Measurements from ENCODE around the gene EPHA3.

The EPHA3 gene

DNA sequence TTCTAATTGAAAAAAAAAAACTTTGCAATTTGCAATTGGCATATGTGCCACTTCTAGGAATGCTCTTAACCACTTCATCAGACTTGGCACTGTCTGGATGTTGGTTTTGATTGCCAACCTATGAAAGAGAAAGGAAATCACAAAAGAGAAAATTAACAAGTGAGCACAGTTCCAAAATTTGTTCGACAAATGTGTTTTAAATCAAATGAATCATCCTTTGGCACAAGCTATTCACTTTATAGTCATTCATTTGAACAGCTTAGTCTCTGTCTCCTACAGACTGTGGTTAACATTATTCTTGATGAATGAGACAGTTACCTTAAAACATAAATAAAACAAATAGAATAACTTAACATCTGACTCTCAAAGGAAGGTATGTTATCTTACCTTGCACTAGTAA is 265.0 kb downstream of the EPHA3 start:
- DNase-seq, result no peak

DNA sequence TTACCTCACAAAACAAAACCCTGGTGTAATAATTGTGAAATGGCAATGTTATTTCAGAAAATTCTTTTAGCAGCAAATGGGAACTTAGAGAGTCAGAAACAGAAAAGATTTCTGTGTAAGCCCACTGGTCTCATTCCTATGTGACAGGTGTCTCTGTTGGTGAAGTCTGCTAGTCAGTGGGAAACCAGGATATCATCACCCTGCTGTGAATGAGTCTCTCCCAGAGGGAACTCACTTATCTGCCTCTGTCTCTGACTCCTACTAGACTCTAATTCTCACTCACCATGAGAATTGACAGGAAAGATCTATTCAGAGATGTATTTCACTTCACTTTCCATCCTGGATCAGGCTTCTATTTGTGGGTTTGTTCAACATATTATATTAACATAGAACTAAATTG is 266.0 kb downstream of the EPHA3 start:
- no peak for DNase-seq

DNA sequence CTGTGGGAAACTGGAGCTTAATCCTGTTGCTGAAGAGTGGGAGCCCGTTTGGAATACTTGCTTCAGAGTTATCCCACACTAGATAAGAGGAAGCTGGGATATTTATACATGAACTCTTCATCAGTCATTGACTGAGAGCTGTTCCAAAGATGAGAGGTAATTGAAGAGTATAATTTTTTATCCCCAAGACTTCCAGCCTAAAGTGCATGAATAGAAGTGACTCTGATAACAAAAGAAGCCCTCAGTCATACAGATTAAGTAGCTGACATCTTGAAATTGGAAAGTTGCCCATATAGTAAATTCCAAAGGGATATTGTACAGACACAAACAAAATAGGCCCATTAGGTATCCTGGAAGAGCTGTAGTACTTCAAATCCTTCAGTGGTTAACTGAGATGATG is 268.0 kb downstream of the EPHA3 start:
- DNase-seq, result no peak

DNA sequence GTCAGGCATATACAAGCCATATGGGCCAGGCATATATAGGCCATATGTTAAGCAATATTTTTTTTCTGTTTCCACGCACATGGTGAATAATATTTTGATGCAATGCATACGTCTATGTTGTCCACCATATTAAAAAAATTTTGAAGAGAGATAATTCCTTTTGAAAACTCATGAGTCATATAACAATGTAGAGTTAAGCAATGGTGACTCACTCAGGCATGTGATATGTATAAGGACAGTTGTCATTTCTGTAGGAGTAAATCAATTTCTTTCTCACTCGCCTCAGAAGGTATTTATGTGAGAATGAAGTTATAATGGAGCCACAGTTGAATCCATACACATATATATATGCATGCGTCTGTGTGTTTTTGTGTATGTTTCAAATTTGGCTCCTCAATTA is 272.6 kb downstream of the EPHA3 start:
- DNase-seq, result no peak

DNA sequence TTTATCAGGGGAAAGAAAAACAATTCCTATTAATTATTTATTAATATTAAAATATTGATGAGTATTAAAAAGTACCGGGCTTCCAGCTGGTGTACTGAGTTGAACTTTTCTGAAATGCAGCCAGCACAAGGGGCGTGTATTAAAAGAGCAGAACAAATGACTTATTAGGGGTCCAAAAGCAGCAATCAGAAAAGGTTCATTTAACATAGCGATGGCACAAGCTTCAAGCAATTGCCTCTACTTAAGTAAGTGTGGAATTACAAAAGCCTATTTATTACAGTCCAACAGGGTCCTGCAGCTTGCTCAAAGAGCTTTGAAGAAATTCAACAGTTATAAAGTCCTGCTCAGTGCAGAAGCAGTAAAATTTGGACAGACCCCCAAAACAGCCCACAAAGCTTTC is 285.6 kb downstream of the EPHA3 start:
- DNase-seq, result no peak

DNA sequence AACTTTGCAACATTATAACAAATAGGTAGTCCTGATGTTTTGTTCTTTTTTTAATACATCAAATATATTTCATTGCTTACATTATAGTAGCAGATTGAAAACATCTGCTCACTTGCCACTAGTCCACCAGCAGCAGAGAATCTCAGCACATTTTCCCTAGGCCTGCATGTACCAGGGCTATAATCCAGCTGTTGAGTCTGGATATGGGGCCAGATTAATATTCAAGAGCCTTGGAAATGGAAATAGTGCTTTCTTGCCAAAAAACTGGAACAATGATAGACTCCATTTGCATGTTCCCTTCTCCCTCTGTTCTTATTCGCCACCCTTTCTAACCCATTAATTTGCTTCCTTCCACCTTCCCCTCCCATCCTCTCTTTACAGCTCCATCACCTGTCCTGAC is 288.0 kb downstream of the EPHA3 start:
- DNase-seq, result no peak

DNA sequence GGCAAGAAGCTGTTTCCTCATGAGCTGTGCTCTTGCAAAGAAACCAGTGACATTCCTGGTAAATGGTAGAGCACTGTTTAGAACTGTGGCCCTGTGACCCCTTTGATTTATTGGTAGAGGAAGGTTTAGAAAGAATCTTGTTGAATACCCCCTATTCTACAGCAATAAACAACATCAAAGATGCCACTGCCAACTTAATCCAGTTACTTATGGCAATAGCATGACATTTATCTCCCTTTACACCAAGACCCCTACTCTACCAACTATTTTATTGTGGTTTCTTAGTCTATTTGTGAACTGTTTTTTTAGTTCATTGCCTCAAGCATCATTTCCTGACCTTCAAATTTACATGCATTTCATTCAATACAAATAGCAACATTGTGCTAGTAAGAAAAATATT is 288.6 kb downstream of the EPHA3 start:
- no peak for DNase-seq

DNA sequence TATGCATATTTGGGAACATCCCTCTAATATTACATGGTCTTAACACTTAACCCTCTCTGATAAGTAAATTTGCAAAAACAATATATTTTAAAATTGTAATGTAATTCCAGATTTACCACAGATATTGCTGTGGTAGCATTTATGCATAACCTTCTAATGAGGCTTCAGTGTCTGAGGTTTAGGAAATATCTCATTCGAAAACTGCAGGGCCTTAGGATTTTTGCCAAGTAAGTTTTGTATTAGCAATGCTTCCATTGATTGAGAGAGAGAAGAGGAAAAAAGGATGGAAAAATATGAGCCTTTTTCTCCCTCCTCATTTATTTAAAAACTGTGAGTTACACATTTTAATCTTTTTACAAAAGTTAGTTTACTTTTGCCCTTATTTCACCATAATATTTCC is 294.6 kb downstream of the EPHA3 start:
- DNase-seq, result no peak

DNA sequence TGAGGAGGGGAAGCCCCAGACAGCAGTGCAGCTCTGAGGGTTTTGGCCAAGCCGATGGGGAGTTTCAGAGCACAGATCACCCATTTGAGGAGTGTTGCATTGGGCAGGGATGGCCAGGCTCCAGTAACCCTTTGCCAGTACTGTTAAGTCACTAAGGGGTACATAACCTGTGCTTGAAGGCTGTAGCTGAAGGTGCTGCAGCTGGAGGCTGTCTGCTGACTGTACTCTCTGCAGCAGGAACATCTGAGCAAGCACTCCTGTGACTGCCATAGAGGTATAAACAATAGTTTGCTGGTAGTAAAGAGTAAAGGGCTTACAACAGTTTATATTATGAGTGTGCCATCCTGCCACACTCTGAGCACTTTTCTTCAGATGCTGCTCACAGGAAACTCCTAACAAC is 297.8 kb downstream of the EPHA3 start:
- DNase-seq, result no peak

DNA sequence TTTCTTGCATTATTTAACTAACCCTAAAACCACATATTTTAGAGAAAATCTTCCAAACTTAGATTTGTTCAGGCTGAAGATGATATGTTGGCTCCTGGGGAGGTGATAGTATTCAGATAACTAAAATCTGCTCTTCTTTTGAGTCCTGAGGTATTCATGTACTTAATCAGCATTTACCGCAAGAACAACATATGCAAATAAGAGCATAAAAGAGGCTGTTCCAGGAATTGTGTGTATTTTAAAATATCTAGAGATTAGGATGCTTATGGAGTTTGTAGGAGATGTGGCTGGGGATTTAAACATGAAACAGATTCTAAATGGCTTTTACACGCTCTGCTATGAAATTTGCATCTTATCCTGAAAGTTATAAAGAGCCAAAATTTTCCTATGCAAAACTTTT is 298.2 kb downstream of the EPHA3 start:
- no peak for DNase-seq

DNA sequence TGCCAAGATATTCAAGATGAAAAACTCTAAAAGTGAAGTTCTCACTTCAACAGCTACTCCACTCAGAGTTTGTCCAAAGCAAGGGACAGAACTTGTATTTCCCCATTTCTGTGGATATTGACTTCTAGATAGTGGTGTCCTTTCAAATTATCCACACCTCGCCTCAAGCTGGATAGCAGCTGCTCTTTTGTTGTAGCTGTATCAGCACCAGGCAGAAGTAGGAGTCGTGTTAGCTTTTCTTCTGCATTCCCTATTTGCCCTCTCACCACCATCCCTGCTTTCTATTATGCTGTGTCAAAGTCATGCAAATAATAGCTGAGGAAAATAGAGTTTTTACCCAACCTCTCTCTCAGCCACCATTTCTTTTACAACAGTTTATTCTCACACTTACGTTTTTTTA is 303.8 kb downstream of the EPHA3 start:
- DNase-seq, result no peak

DNA sequence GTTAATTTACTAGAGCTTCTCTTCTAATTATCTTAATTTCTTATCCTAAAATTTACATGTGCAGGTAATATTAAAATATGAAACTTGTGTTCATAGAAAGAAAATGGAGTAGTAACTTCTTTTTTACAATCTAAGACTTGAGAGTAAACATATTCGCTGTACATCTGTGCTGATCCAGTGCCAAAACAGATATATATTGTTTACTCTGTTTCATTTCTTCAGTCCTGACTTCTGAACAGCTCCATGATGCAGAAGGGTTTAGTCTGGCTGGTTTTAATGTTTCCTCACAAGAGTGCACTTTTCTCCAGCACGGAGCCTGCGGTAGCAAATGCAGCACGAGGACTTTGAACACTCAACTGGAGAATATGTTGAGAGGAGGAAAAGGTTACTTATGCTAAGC is 306.8 kb downstream of the EPHA3 start:
- DNase-seq, result no peak

DNA sequence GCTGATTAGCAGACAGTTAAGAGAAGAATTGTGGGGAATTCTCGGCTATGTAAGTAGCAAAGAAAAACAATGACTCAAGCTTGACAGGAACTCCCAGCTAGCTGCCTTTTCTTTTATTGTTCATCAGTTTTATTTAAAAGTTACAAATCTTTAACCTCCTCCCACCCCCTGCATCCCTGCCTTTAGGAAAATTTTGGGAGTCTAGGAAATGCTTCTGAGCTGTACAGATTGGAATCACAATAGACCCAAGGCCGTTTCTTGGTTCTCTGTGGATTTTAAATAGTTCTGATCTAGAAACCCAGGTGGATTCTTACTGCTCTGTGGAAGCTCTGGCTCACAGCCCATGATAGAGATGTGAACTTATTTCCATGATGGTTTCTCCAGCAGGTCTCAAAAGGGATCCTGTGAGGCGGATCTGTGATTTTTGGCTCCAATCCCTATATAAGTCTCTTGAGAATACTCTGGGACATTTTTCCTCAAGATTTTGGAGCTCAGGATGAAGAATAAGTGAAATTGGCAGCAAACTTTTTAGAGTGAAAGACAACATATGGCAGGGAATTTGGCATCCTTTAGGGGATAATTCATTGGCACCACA is 312.3 kb downstream of the EPHA3 start:
- DNase-seq, result no peak

DNA sequence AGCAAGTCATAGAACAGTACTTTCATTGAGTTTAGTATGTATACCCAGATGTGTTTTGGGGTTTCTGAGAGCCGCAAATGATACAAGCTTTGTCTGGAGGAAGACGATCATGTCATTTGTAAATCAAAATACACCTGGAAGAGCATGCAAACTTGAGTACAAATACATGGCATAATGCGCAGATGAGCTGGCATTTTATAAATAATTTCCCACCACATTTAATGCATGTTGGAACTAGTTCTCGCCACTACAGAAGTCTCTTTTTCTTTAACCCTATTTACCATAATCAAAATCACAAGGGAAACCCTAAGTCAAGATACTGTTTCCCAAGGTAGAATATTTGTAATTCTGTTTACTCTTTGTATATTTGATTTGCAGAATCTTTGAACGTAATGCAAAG is 318.6 kb downstream of the EPHA3 start:
- DNase-seq, result no peak

DNA sequence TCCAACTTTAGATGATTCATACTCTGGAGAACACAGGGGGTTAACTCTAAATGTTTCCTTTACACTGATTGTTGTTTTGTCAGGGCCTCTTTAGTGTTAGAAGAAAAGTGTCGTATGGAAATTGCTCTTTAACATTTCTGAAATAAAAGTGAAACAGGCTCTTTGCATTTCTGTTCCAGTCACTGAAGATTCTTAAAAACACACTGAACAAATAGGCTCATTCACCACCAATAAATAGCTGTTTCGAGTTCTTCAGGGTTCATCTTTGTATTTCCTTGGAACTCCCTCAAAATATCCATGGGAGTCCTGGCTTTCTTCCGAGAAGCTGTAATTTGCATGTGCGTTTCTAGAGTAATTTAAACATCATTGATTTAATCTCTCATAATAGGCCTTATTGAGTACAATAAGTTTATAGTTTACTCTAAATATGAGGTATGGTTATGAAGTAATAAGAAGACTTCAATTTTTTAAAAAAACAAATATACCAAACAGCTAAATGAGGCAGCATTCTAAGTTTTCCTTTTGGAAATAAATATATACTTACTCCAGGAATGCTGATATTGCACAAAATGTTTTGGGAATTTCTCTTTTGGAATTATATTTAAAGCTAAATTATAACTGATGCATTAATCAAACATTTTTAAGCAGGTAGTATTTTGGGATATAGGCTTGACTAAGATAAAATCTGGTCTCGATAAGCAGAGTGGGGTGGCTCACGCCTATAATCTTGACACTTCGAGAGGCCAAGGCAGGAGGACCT is 327.4 kb downstream of the EPHA3 start:
- DNase-seq, result no peak

DNA sequence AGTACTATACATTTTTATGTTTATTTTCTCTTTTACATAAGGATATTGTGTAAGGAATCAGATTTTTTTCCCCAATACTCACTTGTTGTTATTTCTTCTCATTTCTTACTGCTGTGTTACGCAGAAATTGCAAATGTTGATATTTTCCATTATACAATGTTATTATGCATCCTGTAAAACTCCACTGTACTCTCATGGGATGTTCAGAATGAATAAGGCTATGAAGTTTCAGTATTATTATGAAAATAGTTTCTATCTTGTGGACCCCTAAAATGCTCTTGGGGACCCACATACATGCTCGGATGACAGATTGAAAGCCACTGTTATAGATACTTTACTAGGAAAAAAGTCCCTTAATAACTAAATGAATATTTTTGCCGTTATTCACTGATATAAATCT is 329.4 kb downstream of the EPHA3 start:
- DNase-seq, result no peak

DNA sequence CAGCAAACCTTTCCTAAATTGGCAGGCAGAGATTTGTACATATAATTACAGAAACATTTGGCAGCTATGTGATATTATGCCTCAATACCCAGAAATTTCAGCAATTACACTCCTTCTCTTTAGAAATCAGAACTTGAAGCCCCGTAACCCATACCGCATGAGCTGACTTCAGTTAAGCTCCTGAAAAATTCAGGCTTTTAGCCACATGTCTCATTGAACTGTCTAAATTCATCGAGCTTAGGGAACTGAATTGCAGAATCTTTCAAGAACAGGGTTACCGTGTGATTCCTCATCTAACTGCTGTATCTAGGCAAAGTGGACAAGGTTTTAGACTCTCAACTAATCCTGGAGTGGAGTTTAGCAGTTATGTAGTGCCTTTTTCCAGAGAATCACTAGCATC is 333.0 kb downstream of the EPHA3 start:
- no peak for DNase-seq

DNA sequence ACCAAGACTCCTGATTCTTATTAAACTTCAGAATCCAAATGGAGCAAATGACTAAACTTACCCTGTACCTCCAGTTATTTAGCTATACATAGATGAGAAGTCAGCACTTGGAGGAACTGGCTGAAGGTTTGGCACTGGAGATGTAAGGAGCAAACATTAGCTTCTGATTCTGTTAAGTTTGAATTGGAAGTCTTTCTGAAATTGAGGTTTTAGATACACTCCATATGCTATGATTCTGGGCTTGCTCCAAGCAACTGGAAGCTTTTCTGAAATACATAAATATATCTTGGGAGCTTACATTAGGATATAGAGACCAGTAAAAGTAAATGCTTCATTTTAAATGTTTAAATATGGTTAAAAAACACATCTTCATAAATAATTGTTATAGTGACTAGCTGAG is 333.7 kb downstream of the EPHA3 start:
- no peak for DNase-seq

DNA sequence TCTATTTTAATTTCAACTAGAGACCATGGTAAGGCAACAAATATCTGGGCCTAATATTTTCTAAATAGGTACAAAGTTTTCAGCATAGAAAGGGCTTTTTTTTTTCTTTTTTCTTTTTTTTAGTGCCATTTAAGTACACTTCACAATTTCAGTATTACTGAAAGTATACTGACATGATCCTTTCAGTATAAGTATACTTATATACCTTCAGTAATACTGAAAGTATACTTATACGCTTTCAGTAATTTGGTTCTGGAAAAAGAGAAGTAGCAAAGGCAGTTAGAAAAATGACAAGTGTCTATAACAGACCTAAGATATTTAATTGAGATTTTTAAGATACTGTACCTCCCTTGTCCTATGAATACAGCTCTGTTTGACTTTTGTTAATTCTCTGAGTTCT is 339.2 kb downstream of the EPHA3 start:
- no peak for DNase-seq

DNA sequence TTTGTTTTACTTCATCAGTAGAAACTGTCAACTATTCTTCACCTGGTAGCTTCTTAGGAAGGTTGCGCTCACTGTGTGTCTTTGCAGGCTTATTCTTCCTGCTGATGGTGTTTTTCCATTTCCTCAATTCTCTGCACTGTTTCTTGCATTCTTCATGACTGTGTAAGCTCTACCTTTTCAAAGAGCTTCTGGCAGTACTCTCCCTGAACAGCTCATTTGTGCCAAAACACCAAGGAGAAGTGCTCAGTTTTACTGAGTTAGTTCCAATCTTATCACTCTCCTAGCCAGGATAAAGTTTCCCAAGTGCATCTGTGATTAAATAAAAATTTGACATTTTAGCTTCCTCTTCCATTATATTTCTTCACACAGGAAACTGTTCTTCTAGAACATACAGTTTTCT is 339.8 kb downstream of the EPHA3 start:
- DNase-seq, result no peak

DNA sequence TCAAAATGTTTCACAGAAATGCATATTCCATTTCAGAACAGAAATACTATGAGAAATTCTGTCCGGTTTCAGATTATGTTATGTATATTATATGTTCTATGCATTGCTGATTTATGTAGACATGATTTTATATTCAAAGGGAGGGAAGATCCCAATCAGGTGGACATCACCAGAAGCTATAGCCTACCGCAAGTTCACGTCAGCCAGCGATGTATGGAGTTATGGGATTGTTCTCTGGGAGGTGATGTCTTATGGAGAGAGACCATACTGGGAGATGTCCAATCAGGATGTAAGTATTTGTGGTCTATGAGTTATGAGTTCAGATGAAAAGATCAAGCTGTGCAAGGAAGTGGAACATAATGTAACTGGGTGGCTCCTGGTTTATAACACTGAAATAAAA is 341.7 kb downstream of the EPHA3 start:
- no peak for DNase-seq

DNA sequence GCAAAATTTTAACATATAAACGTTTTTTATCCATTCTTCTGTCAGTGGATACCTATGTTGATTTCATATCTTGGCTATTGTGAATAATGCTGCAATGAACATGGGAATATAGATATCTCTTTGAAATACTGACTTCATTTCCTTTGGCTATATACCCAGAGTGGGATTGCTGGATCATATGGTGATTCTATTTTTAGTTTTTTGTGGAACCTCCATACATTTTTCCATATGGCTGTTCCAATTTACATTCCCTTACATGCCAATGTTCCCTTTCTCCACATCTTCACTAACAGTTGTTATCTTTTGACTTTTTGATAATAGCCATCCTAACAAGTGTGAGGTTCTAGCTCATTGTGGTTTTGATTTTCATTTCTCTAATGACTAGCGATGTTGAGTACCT is 344.6 kb downstream of the EPHA3 start:
- no peak for DNase-seq

DNA sequence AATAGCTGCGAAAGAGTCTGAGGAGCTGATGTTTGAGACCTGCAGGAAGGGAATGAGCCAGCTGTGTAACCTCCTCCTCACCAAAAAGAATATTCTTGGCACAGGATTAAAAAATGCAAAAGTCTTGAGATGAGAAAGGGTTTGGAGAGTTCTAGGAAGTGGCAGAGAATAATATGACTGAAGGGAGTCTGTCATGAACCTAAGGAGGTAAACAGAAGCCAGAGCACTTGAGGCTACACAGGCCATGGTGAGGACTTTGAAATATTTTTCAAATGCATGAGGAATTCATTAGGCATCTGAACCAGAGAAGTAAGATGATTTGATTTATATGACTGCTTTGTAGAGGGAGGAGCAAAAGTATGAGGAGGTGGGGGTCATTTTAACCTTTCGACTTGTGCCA is 347.8 kb downstream of the EPHA3 start:
- no peak for DNase-seq

DNA sequence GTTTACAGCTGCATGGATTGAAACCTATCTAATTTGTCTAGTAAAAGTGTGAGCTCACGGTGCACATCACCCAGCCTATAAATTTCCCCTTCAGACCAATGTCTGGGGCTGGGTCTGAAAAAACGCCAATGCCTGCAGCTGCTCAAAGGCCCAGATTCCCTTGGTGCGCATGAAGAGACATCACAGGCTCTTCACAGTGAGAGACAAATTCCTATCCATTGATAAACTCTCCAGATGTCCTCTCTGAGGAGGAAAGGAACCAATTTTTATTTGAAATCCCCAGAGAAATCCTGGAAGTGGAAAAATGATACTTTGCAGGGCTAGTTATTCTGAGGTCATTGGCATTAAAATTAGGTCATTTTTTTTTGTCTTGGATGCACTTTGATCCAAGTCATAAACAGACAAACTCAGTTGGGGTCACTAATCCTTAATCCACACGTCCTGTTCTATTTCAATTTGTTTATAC is 360.5 kb downstream of the EPHA3 start:
- DNase-seq, result no peak

DNA sequence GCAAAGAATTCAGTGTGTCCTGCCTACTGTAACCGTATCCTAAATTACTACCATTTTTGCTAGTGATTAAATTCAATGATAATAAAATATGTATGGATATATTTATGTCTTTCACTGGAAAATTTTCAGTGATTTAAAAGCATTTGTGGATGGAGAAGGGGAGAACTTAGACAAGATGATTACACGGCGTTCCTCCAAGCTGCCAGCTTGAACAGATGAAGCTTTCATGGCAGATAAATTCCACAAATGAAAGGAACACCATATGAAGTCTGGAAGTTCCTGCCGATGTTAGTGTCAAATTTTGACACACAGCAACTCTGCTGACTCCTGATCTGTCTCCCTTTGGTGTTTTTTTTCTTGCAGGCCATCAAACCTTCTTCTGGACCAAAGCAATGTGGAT is 364.7 kb downstream of the EPHA3 start:
- no peak for DNase-seq

All from activated CD8-positive, alpha-beta memory T cell treated with anti-CD3 and anti-CD28 coated beads for 24 hours (primary cell).